Hippocampal formation (tissue), 2 donors: ENCODE measurements around the gene COL25A1.

Source experiments
- DNase-seq, 2 donors: peaks; one replicate each; lab custom pipeline; 2025; lab: John Stamatoyannopoulos, UW

Gene COL25A1

DNA sequence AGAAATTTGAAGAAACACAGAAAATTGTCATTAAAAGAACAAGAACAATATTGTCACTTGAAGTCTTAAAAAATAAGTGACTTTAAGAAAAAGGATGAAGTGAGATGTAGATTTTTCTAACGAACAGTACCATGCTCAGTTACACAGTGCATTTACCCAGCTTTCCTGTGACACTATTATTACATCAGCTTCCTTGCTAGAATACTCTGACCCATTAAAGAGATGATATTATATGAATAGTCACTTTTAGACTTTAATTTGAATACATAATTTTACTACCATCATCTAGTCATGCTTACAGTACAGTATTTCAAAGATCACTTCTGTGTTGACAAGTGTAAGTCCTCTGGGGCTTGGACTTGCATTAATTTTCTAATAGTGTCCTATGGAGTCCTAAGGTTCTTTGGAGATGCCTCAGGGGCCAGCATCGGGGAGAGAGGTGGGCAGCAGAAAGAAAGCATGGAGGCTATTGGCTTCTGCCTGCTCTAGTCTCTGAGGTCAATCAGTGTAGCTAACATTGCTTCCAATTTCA, 10.7 kb downstream of the COL25A1 start:
- DNase-seq = no peak

DNA sequence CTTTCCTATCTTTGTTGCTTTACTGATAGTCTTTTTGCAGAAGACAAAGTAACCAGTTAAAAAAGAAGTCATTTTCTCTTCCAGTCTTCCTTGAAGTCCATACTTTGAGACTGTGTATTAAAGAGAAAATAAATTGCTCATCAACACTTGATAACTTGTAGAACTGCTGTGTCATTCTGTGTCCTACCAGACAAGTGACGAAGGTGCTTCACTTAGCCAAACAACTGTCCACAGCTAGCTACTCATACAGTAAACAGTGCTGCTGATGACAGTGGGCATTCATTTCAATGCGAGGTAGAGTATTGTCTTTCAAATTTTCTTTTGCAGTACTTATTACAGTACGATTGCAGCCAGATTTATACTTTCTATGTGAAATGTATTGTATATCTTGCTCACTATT, 11.5 kb downstream of the COL25A1 start:
- DNase-seq = no peak

DNA sequence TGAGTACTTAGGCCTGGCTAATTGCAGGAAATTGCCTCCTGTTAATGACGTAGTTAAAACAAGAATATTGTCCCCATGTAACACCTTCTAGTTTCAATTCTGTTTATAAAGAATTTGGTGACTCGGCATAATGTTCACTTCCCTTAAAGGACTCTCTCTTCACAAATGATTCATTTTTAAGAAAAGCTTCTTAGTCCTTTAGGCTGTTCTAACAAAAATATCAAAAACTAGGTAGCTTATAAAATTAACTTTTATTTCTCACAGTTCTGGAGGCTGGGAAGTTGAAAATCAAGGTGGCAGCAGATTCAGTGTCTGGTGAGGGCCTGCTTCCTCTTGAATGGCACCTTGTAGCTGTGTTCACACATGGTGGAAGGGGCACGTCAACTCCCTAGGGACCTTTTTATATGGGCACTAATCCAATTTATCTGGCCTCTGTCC, 23.8 kb downstream of the COL25A1 start:
- DNase-seq = no peak

DNA sequence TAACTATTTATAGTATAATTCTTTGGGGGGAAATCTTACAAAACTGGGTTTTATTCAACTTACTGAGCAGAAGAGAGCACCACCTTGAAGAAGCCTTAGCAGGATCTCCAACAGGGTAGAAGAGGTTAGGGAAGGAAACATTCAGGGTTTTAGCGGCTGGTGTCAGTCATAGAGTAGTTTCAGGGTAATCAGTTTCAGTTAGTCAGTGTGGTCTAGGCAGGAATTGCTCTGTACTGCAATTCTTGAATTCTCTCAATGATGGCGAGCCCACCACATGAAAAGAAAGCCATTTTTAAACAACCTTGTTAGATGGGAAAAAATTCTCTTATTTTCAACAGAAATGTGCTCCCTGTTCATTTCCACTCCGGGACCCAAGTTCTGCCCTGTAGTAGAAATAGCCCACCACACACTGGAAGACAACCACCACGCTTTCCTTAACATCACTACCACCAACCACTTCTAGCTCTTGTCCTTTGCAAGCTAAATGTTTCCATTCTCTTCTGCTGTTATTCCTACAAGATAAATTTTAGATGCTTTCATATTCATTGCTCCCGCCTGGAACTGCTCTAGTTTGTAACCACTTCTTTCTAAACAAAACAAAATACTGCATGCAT, 25.9 kb downstream of the COL25A1 start:
- DNase-seq = no peak

DNA sequence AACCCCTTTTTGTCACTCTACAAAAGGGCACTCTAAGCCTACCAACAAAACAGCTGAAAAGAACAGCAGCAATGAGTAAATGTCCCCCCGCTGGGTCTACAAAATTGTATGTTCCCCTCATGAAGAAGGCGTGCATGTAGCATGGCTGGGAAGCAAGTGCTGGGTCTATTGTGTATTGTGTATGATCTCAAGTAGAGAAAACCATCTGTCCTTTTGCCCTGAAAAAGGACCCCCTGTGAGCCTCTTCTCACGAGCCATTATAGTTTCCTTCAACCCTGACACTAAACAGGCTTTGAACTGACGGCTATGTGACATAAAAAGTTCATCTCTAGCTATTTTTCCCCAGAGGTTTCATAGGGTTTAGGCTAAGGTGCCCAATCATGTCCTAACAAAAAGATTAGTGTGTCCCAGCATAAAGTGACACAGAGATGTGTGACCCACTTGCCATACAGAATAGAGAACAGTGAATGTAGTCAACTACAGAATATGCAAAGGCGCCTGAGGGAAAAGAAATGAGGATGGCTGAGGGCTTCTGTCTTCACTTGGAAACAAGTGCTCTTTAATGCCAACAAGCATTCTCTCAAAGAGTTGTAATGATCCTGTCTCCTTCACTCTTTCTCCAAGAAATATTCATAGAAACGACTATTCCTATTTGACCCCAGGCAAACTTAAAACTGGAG, 27.3 kb downstream of the COL25A1 start:
- DNase-seq = no peak

DNA sequence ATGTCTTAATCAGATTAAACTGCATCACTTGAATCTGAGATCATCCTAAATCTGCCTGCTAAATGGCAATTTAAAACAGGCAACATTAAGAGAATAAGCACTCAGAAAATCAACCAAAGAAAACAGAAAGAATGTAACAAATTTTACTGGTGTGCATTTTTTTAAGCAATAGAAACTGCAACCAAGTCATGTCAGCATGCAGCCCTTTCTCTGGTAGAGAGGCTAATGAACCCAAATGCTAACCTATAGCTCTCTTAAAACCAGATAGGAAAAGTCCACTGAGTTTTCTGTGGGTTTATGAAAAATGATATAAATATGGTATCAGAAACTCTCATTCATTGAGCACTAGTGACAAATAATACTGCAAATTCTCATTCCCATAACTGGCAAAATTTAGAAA, 35.6 kb downstream of the COL25A1 start:
- no peak for DNase-seq

DNA sequence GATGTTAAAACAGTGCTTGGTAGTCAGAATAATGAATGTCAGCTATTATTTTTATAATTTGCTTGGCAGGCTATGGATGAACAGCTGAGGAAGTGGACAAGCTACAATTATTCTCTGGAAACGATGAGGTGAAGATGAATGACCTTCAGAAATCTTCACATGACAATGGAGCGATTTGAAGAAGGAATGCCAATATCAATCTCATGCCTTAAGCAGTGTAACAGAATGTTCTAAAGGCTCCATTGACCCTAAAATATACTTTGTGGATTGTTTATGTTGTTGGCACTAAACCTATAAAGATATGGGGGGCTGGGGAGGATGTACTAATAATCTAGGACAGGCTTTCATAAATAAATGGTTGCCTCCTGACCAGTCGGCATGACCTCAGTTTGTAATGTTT, 36.2 kb downstream of the COL25A1 start:
- DNase-seq = no peak

DNA sequence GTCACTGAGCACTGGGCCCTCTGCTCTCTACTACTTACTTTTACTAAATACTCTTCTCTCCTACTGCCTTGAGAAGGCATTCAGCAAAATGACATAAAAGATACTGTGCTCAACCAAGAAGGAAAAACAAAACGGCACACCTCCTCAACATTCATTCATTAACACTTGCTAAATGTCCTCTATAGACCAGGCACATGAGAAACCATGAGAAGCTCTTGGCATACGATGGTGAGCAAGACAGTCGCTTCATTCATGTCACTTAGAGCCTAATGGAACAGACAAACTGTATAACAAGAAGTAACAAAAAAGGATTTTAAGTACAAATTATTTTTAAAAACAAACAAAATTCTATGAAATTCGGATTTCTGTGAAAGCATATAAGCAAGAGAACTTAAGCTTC, 38.7 kb downstream of the COL25A1 start:
- no peak for DNase-seq

DNA sequence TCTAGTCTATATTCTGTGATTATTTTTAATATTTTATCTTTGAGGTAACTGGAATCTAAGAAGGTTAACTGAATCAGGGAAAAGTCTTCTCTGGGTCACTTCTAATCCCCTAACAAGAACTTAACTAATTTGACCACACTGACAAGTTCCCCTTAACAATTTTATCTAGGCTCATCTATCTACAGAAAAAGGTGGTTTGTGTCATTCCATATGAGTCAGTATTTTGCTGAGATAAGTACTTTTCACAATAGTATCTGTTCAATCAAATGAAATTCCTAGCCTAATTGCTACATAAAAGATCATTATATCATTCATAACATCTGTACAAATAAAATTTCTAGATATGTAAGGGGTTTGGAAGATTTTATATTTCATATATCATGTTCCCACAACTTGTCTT, 45.6 kb downstream of the COL25A1 start:
- no peak for DNase-seq

DNA sequence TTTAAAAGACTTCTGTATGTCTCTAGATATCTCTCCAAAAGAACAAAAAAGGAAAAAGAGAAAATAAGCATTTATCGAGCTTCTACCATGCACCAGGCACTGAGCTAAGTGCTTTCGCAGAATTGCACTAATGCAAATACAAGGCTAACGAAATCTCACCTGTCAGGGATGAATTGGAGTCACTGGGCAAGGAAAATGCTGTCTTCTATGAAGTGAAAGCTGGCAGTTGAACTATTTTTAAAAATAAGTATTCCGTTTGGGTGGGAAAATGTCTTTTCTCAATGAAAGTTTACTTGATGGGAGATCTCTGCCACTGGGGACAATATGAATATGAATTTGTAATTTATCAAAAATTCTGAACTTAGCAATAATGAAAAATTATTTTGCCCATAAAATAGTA, 47.6 kb downstream of the COL25A1 start:
- no peak for DNase-seq

DNA sequence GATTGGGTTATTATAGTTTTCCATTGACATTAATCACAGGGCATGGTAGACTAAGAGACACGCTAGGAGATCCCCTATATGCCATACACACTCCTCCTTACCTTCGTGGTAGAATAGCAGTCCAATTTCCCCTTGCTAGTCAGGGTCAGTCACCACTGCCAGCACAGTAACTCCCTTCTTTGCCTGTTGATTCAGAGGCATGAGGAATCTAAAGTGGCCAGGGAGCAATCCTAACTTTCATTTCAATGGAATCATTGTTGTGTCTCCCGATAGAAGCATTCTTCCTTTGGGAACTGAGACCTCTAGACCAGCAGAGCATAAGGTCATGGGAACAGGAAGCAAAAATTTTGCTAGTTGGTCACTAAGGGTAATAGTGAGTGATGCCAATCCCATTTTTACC, 51.1 kb downstream of the COL25A1 start:
- no peak for DNase-seq

DNA sequence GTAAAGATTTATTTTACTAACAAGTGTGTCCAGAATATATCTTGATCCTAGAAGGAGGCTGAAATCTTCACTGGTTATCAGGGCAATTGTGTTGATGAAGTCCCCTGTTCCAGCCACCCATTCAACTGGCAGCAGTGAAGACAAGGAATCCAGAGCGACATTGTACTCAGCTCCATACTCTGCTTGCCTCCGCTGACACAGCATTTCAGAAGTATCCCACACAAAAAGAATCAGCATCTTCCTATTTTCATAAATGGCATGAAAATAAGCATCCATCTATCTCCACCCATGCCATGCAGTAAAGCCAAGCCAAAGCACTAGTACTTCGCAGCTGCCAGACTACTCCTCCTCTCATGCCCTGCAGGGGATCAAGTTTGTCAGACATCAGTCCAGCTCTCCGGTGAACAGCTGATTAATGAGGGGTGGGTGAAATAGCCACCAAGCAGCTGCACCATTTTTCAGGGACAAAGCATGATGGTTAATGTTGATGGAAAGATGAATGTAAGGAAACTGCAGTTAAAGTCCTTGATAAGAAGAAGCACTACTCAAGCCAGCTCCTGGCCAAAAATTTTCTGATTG, 54.0 kb downstream of the COL25A1 start:
- DNase-seq = no peak

DNA sequence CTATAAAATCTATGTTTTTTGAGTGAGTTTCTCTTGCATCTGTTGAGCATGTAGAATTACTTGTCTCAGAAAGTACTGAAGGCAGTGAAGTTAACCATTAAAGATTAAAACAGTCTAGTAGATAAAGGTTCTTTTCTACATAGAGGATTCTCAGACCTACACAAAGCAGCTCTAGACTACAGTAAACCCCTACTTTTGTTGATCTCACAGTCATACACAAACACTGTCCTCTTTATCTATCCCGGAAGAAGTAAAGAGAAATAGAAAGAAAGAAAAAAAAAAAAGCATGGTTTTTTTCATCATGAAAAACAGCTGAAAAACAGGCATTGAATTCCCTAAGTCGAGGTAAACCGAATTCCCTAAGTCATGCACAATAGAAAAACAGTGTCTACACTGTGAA, 58.6 kb downstream of the COL25A1 start:
- no peak for DNase-seq

DNA sequence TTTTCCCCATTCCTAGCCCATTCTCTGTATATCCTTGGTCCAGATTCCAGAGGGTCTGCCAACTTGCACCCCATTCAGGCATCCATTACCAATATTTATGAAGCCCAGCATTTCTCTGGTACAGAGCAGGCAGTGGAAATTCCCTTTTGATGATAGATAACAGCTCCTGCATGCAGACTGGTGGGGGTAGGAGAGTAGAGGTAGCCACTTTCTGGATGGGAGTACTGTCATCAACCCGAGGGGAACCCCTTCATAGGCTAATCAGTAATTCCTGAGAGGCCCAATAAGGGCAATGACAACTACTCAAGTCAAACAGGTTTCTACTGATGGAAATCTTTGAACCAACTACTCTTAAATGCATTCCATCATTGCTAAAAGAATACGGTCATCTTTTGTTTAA, 63.7 kb downstream of the COL25A1 start:
- no peak for DNase-seq

DNA sequence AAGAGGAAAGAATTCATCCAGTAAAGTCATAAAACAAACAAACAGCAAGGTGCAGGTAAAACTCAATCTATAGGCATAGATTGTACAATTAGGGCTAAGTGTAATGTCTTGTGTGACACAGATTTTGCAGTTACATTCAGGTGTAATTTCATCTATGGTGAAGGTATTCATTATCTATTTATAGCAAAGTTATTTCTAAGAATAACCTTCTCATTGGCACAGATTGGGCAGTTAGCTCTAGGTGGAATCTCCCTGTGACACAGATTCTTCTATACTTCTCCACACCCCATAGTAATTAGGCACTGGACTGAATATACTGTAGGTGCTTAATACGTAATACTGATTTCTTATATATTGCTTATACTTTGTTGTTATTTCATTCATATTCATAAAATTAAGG, 66.8 kb downstream of the COL25A1 start:
- DNase-seq = no peak

DNA sequence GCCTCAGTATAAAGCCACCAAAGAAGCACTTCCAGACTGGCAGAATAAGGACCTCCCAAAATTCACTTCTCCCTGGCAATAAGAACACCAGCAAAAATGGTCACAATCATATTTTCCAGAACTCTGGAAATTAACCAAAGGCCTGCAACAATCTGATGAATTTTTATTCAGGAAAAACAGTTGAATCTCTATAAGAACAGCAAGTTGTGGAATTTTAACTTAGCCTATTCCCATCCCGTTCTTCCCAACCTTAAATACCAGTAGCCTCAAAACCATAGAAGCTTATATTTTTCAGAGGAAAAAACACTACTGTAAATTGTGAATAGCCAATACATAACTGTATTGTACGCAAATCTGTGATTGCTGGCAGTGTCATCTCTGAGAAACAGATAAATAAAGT, 67.9 kb downstream of the COL25A1 start:
- DNase-seq = no peak

DNA sequence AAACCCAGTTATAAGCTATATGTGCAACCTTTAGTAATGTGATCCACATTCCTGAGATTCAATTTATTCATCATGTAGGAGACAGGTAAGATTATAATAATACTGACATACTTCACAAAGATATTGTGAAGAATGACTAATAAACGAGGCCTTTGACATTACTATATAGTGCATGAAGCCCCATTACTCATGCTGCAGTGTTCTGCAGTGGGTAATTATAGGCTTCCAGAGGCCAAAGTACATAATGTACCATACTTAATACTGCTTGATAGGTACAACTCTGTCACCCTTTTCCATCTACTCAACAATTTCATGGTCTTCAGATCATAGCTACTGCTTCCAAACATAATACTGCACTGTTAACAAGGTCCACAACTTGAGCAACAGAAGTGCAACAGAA, 68.9 kb downstream of the COL25A1 start:
- DNase-seq = no peak

DNA sequence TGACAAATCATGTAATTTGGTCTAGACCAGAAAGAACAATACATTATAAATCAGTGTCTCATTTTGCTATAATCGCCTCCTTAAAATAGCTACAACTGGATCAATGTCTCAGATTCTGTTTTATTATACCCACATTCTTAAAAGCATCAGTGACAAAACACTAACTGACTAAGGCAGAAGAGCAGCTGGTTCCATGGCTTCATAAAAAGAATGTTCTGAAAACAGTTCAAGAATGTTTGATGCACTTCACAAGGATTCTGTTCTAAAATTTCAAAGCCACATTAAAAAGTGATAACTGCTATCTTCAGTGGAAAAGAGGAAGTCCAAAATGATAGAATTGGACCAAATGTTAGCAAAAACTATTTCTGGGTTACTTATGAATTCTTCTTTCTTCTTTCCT, 69.8 kb downstream of the COL25A1 start:
- DNase-seq = no peak

DNA sequence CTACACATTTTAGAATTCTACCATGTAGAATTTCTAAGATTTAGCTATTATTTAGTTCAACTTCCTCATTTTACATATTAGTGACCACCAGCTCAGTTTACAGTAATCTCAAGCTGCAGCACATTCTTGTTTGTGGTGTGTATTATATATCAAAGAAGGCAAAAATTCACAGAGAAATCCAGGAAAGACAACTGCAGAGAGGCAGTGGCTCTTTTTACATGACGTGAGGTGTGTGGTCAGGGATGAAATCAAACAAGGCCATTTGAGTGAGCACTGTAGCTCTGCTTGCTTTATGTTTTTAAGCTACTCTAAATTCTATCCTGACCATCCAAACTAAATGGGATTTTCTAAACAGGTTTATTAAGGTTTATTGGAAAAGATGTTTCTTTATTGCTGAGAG, 71.1 kb downstream of the COL25A1 start:
- no peak for DNase-seq

DNA sequence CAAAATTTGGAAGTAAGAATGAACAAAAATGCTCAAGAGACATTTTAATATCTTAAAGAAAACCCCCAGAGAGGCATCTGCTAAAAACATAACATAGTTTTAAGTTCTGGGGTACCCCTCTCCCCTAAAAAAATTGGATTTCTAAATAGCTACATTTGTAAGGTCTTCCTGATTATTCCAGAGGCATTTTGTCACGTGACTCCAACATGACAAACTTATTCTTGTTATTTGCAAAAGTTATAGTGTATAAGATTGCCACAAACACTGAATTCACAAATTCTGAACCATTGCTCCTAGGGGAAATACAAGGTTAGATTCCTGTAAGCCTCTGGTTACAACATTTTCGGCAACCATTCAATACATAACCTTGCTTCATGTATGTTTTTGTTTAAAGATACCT, 73.4 kb downstream of the COL25A1 start:
- DNase-seq = no peak

DNA sequence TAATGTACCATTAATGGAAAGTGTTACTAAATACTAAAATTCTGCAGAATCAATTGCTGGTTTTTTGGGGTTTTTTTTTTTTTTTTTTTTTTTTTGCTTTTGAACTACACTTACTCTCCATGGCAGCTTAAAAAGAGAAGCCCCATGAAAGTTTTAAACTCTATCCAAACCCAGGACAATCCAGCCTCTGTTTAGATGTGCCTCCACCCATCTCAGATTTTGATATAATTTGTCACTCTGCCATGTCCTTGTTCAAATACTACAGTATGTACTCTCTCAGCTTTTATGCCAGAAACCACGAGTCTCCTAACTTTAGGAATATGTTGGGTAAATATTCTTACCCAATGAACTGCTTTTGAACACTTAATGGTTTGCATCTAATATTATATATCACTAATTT, 84.2 kb downstream of the COL25A1 start:
- no peak for DNase-seq

DNA sequence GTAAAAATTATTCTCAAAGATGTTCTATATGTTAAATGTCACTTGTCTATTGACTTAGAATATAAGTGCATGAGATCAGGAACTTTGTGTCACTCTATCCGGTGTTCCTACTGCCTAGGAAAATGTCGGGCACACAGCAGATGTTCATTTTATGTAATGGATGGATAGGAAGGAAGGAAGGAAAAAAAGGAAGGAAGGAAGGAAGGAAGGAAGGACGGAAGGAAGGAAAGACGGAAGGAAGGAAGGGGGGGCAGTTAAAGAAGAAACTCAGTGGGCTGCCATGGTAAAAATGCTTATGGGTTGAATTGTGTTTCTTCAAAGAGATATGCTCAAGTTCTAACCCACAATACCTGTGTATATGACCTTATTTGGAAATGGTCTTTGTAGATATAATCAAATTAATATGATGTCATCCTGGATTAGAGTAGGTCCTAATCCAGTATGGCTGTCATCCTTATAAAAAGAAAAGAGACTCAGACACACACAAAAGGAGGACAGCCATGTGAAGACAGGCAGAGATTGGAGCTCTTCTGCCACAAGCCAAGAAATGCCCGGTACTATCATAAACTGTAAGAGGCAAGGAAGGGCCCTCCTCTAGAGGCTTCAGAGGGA, 86.3 kb downstream of the COL25A1 start:
- no peak for DNase-seq

DNA sequence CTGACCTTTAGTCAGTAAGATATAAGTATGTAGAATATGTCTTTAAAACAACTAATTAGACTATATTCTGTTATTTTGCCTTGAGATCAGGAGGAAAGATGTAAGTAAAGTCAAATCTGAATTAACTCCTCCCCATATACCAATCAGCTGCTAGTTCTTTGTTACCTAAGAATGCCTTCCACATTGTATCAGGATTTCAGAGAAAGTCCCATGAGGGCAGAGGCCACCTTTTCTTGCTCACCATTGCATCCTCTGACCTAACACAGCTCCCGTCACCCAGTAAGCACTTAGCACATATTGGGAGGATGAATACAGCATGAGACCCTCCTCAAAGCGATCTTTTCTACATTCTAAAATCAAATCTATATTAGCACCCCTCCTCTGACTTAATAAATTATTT, 87.0 kb downstream of the COL25A1 start:
- no peak for DNase-seq
